ENCODE measurements around the gene DUSP1.
A peak's percentile ranks its signal among the peaks of the same experiment; 100 is the strongest.
"Not testable (repeated sequence)": the region's sequence is repeated elsewhere in the genome, so short reads cannot be mapped to it uniquely, and the experiment has no call there.

DUSP1 gene

DNA sequence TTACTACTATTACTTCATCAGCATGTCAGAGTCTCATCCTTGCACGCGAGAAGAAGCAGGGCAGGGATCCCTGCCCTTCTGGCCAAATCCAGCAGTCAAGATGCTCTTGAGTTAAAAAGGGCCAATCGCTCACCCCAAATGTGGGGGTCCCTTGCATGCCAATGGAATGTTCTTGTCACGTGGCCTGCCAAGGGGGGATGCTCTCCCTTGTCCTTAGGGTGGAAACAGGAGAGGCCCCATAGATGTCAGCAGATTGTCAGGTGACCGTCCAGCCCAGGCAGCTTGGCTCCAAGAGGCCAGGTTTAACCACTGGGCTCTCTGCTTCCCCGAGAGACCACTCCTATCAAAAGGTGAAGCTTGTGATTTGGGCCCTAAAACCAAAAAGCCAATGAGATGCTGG, 25.3 kb upstream of the DUSP1 start:
- no peak for DNase-seq

DNA sequence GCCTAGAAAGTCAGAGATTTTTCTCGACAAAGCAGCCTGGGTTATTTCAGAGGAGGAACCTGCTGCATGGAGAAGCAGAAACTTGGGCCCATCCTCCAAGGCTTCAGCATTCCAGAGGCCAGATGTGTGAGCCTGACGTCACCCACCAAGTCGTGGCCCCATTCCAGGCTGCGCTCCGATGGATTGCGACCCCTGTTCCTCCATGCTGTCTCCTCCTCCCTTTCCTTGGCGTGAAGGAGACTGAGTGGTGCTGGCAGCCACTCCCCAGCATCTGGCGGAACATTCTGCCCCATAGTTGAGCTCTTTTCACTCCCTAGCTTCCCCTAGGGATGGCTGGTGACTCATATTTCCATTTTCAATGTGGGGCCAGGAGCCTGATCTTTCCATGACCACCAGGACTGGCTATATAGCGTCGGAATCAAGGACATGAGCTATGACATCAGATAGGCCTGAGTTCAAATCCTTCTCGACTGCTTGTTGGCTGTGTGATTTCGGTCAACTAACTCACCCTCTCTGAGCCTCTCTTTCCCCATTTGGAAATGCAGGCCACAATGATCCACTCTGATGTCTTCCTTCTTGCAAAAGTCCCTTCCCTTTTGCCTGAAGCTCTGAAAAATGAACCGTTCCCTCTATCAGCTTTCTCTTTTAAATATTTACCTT, 24.5 kb upstream of the DUSP1 start:
- no peak for DNase-seq

DNA sequence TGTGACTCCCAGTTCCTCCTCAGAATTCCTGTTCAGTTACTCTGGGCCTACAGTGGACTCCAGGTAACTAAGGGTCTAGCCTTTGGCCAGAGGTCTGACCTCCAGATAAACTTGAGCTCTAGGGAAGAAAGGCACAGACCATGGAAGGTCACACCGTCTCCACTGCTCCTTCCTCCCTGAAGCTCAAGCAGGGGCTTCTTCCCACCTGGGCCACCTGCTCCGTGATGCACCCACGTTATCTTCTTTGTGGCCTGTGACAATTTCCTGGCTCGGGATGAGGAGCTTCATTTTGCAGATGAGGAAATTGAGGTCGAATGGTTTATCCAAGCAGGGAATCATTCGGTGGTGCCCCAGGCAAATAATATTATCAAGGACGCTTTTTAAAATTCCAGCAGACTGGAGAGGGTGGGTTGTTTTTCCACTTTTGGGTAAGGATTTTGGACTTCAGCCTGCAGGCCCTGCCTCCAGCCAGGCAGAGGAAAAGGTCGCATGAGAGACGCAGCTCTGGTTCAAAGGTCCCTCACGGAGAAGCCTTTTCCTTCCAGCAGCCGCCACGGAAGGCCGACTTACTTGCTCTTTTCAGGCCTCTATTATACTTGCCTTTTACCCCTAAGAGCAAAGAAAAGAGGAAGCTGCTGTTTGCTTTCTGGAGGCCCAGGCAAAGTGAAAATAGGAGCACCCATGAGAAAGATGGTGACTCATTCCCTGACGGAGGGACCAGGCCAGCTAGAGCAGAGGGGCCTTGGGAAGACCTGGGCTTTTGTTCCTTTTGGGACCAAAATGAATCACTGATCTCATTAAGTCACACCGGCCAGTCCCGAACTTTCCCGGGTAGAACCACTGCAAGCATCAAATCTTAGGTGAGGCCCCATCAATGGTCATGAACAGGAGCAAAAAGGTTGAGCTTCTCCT, 22.8 kb upstream of the DUSP1 start:
- DNase-seq = no peak

DNA sequence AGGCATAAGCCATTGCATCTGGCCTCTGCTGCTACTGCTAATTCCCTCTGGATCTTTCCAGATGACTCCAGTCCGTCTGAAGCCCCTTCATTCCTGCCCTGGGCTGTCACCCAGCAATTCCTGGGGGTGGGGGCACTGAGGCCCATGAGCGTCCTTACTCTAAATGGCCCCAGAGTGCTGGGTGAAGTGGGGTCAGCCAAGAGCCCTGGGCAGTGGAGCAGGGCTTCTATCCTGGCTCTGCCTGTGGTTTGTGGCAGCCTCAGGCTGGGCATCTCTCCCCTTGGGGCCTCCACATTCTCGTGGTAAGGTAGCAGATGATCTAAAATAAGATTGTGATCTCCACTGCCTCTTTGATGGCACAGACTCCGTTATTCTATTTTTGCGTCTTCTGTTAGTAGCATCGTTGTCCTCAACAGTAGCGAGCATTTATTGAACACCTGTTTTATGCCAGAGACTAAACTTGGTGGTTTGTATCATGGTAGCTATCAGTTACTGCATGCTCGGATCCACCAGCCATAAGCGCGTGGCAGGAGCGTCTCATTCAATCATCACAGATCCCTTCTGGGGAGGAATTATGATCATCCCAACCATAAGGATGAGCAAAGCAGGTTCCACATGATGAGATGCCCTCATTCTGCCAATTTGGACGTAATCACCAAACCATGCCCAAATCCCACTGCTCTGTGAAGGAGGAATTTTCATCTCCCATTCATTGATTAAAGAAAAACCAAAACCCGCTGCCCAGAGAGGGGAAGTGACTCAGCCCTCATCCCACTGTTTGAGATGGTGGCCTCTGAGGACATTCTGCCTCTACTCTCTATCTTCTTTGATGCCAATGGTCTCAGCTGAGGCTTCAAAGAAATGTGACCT, 21.9 kb upstream of the DUSP1 start:
- DNase-seq = no peak

DNA sequence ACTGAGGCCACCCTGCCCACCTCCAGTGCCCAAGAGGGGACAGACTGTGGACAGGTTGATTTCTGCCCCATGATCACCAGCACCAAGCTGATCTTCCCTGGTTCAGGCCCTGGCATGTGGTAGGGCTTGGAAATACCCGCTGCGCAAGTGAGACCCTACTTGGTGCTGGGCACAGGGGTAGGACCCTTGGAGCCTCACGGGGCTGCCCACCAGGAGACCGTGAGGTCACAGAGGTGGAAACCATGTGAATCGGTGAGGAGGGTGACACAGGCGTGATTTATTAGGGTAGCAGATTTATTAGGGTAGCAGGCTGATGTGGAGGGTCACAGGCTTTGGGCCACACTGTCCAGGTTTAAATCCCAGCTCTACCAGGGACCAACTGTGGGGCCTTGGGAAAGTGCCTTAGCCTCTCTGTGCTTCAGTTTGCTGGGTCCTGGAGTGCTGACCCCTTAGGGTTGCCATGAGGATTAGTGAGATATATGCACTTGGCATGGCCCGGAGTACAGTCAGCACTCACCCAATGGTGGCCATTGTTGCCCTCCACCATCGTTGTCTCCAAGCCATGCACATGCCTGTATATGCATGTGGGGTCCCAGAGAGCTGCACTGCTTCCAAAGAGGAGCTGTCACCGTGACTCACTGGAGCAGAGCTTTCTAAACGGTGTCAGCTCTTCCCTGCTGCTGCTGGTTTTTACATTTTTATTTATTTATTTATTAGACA, 20.9 kb upstream of the DUSP1 start:
- DNase-seq = no peak

DNA sequence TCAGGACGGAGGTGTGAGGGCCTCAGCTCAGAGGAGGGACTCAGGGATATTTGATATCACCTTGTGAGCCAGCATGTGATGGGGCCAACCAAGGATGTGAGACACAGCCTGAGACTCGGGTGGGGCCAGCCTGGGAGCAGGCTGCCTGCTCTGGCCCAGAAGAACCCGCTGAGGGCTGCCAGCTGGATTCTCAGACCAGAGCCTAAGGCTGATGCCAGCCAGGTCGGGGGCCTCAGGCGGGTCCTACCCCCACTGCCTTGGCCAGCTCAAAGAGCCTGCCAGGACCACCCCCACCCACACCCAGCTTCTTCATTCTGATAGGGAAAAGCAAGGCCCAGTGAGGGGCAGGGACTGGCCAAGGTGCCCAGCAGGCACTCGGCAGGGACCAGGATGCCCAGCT, 20.3 kb upstream of the DUSP1 start:
- no peak for DNase-seq

DNA sequence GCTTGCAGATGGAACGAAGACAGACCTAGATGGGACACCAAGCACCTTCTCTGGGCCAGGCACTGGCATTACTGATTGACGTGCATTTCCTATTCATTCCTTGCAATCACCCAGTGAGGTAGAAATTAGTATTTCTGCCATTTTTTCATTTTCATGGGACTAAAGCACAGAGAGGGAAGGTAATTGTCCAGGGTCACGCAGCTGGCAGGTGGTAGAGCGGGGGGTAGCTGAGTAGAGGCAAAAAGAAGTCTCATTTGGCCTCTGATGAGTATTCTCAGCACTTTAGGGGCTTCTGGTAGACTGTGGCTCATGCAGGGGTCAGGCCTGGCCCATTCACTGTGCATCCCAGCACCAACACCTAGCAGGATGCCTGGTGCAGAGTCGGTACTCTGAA, 19.5 kb upstream of the DUSP1 start:
- DNase-seq = no peak

DNA sequence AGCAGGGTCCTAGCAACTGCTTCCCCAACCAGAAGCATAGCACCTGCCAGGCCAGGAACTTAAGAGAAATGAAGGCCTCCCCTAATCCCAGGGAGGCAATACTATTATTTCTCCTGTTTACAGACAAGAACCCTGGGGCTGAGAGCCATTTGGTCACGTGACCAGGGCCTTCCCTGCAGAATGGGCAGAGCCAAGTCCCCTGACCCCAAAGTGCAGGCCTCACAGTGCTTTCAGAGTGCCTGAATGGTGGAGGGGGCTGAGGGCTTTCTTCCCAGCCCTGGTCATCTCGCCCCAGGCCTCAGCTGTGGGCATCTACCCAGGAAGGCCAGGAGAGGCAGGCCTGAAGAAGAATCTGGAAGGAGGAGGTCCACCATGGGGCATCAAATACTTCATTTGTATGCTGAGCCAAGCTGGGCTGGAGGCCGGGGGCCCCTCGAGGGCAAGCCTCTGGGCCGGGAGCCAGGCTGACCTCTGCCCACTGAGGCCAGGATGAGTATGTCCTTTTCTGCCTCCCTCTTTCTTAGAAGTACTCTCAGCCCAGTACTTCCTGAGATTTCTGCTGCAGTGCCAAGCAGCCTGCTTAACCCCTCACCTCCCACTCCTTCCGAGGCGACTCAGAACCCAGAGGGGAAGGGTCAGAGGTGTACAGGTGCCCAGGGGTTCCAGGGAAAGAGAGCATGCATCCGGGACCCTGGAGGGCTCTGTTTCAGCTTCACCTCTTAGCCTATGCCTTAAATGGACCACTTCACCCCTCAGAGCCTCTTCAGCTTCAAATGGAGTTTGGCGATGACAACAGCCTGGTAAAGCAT, 18.9 kb upstream of the DUSP1 start:
- no peak for DNase-seq

DNA sequence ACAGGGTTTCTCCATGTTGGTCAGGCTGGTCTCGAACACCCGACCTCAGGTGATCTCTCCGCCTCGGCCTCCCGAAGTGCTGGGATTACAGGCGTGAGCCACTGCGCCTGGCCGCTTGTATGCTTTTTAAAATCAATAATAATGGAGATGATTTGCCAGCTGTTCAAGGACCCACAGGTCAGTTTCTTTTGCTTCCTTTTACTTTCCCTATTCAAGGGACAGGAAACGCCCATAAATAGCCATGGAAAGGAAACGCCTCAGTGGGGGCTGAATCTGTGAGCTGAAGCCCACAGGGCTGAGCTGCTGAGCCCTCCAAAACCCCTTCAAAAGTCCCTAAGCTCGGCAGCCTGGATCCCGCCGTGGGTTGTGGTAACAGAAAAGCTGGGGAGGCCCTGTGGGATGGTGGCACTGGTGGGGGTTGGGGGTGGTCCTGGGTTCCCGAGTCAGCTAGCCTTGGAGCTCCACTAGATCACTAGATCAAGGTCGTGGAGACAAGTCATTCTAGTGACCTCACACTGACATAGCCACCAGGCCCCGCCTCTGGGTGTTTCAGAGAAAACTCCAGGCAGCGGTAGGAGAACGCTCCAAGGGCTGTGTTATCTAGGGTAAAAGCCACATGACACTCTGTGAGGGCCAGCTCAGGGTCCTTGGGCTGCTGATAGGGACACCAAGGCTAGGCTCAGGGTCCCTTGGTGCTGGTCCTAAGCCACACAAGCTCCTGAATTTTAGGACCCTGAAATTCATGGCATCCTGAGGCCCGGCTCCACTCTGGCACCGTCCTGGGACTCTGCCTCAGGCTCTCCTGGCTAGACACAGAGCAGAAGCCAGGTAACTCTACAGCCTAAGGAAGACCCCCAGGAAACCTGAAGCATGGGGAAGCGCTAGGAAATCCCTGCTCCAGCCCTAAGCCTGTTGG, 18.0 kb upstream of the DUSP1 start:
- DNase-seq = no peak

DNA sequence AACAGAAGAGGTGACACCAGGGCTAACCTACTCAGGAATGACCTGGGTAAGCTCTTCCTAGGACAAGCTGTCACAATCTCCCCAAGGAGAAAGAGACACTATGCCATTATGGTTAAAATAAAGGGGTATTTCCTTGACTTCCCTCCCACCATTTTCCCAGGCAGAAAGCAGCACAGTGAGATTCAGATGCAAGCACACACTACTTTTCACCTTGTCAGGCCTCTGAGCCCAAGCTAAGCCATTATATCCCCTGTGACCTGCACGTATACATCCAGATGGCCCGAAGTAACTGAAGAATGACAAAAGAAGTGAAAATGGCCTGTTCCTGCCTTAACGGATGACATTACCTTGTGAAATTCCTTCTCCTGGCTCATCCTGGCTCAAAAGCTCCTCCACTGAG, 16.5 kb upstream of the DUSP1 start:
- not testable (repeated sequence) for DNase-seq

DNA sequence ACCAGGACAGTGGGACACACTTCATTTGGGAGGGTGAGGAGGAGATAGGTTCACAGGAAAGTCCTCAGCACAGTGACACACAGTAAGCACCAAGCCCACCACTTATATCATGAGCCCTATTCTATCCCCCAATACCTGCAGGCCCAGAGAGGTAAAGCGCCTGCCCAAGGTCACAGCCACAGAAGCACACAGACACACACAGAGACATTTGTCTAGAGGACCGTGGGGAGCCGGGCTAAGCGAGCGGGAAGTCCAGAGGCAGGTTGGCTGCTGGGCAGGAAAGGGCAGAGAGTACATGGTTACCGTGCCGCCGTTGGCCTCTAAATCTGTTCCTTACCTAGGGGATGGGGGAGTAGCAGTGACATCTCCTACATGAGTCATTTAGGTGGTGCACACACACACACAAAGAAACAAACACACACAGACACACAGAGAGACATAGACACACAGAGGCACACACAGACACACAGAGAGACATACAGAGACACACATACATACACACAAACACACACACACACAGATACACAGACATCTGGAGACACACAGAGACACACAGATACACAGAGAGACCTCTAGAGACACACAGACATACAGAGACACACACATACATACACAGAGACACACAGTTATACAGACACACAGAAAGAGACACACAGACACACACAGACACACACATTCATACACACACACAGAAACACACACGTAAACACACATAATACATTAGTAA, 15.9 kb upstream of the DUSP1 start:
- no peak for DNase-seq

DNA sequence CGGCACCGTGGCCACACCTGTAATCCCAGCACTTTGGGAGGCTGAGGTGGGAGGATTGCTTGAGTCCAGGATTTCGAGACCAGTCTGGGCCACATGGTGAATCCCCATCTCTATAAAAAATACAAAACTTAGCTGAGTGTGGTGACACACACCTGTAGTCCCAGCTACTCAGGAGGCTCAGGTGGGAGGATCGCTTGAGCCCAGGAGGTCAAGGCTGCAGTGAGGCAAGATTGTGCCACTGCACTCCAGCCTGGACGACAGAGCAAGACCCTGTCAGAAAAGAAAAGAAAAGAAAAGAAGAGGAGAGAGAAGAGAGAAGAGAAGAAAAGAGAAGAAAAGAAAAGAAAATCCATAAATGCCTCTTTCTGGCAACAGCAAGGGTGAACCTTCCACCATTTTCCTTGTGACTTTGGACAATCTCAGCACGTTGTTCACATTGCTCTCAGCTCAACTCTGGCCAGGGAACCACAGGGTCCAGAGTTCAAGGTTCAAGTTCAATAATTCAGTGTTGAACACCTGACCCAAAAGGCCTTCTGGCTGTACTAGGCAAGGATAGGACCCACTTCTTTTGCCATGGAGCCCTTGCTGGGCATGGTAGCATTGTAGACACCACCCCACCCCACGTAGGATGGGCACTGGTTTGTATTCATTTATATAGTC, 14.6 kb upstream of the DUSP1 start:
- no peak for DNase-seq

DNA sequence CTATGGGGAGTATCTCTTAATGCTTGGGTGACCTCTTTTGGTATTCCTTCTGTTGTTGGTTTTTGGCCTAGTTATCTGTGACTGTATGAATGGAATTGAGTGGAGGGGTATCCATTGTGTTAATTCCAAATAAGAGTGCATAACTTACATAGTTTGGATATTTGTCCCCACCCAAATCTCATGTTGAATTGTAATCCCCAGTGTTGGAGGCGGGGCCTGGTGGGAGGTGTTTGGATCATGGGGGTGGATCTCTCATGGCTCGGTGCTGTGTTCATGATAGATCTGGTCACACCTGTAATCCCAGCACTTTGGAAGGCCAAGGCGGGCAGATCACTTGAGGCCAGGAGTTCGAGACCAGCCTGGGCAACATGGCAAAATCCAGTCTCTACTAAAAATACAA, 13.2 kb upstream of the DUSP1 start:
- not testable (repeated sequence) for DNase-seq

DNA sequence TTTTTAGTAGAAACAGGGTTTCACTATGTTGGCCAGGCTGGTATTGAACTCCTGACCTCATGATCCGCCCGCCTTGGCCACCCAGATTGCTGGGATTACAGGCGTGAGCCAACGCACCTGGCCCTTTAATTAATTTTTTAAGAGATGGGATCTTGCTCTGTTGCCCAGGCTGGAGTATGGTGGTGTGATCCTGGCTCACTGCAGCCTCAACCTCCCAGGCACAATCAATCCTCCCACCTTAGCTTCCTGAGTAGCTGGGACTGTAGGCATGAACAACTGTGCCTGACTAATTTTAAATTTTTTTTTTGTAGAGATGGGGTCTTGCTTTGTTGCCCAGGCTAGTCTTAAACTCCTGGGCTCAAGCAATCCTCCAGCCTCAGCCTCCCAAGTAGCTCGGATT, 12.3 kb upstream of the DUSP1 start:
- not testable (repeated sequence) for DNase-seq

DNA sequence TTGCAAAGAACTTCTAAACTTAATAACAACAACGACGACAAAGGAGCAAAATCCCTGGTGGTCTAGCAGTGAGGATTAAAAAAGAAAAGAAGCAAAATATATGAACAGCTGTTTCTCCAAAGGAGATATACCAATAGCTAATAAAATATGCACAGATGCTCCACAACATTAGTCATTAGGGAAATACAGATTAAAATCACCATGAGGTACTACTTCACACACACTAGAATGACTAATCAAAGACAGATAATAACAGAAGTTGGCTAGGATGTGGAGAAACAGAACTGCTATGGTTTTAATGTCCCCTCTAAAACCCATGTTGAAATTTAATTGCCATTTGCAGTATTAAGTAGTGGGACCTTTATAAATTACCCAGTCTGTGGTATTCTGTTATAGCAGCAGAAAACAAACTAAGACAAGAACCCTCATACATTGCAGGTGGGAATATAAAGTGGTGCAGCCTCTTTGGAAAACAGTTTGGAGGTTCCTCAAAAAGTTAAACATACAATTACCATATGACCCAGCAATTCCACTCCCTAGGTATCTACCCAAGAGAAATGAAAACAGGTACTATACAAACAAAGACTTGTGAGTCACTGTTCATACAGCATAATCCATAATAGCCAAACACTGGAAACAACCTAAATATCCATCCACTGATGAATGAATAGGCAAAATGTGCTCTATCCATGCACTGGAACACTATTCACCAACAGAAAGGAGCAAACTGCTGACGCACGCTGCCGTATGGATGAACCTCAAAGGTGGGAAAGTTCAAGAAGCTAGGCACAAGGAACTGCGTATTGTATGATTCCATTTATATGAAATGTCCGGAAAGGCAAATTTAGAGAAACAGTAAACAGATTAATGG, 11.4 kb upstream of the DUSP1 start:
- peak; percentile 8 for DNase-seq

DNA sequence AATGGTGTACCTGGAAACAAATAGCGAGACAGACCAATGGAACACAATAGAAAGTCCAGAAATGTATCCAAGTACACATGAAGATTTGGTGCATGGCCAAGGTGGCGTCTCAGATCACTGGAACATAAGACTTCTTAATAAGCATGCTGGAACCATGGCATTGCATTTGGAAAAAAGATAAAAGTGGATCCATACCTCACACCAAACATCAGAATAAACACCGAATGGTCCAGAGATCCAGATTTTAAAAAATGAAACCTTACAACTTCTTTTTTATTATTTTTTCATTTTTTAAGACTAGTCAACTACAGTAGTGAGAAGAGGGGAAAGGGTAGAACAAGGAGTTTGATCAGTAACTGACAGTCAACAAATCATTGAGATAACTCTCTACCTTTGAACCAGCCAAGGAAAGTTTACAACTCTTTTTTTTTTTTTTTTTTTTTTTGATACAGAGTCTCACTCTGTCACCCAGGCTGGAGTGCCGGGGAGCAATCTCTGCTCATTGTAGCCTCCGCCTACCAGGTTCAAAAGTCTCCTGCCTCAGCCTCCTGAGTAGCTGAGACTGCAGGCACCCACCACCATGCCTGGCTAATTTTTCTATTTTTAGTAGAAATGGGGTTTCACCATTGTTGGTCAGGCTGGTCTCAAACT, 8.8 kb upstream of the DUSP1 start:
- DNase-seq = no peak

DNA sequence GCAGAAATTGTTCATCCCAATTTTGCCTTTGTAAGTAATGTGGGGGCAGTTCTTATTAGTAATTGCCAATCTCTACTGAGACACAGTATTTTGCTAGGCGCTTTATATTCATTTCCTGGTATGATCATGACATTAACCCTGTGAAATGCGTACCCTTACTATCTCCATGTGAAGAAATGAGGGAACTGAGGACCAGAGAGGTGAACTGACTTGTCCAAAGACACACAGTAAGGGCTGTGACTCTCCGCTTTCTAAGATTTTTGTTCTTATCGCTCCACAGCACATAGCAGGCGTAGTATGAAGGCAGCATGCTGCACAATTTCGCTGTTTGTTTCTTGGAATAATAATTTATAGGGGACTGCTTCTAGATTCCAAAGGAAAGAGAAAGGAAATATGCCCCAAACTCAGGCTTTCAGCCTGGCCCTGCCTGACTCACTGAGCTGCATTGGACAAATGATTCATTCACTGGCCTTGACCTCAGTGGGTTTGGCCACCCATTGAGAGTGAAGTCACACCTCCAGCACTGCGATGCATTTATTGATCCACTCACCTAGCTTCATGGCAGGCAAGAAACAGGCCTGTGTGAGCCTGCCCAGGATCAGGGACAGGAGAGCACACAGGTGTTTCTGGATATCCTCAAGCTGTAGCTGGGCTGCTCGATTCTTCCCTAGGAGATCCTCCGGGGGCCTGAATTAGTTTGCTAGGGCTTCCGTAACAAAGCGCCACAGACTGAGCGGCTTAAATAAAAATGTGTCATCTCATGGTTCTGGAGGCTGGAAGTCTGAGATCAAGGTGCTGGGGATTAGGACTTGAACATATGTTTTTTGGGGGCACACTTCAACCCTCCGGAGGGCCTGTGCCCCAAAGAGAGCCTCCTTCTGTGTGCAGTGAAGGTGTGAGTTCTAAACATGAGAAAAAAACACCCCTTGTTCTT, 7.2 kb upstream of the DUSP1 start:
- peak; percentile 72 for DNase-seq

Measured in NCI-H146 (cell line).